CD4-positive, CD25-positive, alpha-beta regulatory T cell (primary cell): ENCODE measurements around the gene PCP4. TPM values are rescaled to one million over a fixed set of nuclear protein-coding genes. Genes with fewer than 3 reads are reported as not detected.

ENCODE experiments used
- ATAC-seq, 2 donors: fragments of 150-1000 bp; cut with Tn5 transposase; one replicate each; pipeline ENCODE4 v1.10.0; 2021; ENCODE audit warnings: low read depth in 2 of 2, moderate number of reproducible peaks in 2 of 2, moderate library complexity in 1 of 2
- DNase-seq, 3 donors: peaks; one replicate each; pipeline versions ENCODE4 v3.0.0 to v3.0.0-alpha.2; 2012 to 2022; ENCODE audit warnings: mixed read lengths in 1 of 3
- H3K27ac ChIP-seq: one replicate; pipeline ENCODE4 v1.7.0; 2013; ENCODE audit warnings: mild to moderate bottlenecking, low read length; ENCODE audit not compliant: insufficient read depth, poor library complexity, severe bottlenecking
- H3K27me3 ChIP-seq: one replicate; pipeline ENCODE4 v1.7.0; 2013; ENCODE audit warnings: low read length; ENCODE audit not compliant: control insufficient read depth, insufficient read depth
- H3K36me3 ChIP-seq: one replicate; pipeline ENCODE4 v1.7.0; 2013; ENCODE audit warnings: mild to moderate bottlenecking, low read length, moderate library complexity; ENCODE audit not compliant: control insufficient read depth, insufficient read depth
- H3K4me1 ChIP-seq: 2 replicates; pipeline ENCODE4 v1.7.0; 2013; ENCODE audit warnings: mild to moderate bottlenecking, low read length; ENCODE audit not compliant: insufficient read depth, control insufficient read depth, poor library complexity, severe bottlenecking
- H3K4me3 ChIP-seq: one replicate; pipeline ENCODE4 v1.7.0; 2013; ENCODE audit warnings: low read depth, mild to moderate bottlenecking, low read length, moderate library complexity
- H3K9me3 ChIP-seq, 2 experiments: 1 replicate in 1 of 2; 2 replicates in 1 of 2; pipeline ENCODE4 v1.7.0; 2013; ENCODE audit warnings: low read length in 2 of 2, mild to moderate bottlenecking in 1 of 2, moderate library complexity in 1 of 2; ENCODE audit not compliant: control insufficient read depth in 2 of 2
- H3K27ac Mint-ChIP-seq, 3 donors: one replicate each; pipeline ENCODE4 v1.8.0; 2020 to 2022; ENCODE audit warnings: mild to moderate bottlenecking in 3 of 3, mixed read lengths in 3 of 3, moderate library complexity in 2 of 3
- H3K27me3 Mint-ChIP-seq: one replicate; pipeline ENCODE4 v1.8.0; 2022; ENCODE audit warnings: mild to moderate bottlenecking, mixed read lengths
- H3K36me3 Mint-ChIP-seq: one replicate; pipeline ENCODE4 v1.8.0; 2020; ENCODE audit warnings: mixed read lengths
- H3K4me1 Mint-ChIP-seq, 4 donors: one replicate each; pipeline ENCODE4 v1.8.0; 2020 to 2022; ENCODE audit warnings: mixed read lengths in 4 of 4, mild to moderate bottlenecking in 1 of 4
- H3K4me3 Mint-ChIP-seq, 4 donors: one replicate each; pipeline ENCODE4 v1.8.0; 2020 to 2022; ENCODE audit warnings: mild to moderate bottlenecking in 4 of 4, mixed read lengths in 4 of 4, moderate library complexity in 3 of 4
- H3K9me3 Mint-ChIP-seq, 7 donors: one replicate each; pipeline ENCODE4 v1.8.0; 2020 to 2022; ENCODE audit warnings: mixed read lengths in 7 of 7, mild to moderate bottlenecking in 3 of 7, moderate library complexity in 2 of 7
- polyA plus RNA-seq, 4 donors: library from polyadenylated mRNA; unstranded; fragments of 300-500 nt; fragmentation: Illumina TruSeq; gene quantifications; one replicate each; pipeline ENCODE4 v1.2.3, GENCODE V29; 2021
- total RNA-seq: library from RNA; stranded (reverse); gene quantifications from one replicate; pipeline ENCODE4 v1.2.3, GENCODE V29; 2022

Gene PCP4
- total and polyA plus RNA-seq, 5 donors from 2014 or later, result not detected

DNA sequence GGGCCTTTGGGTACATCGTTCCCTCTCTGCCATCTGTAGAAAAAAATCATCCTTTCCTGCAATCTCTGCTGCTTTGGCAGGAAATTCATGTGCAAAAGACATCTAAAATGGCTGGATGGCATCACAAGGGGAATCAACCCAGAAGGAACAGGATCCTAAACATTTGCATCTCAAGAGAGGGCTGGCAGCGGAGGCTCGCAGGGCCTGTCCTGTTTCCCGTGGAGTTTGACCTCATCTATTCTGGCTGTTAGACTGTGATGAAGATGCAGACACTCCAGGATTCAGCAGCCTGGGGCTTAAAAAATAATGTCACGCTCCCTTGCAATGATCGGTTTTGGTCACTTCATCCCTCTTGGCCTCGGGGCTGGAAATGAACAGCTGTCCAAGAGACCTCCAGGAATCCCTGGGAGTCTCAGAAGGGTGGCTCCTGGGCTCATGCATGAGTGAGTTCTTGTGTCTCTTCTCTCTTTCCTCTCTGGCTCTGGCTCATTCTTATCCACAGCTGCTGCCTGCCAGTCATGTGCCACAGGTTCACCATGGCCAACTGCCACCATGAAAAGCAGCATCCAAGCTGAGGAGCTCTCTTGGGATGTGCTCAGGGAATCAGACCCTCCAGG lies 16.1 kb upstream of the PCP4 start:
- DNase-seq (no peak), ATAC-seq (no peak)
- Histone ChIP-seq H3K27me3 (no peaks in the 10 kb centered on the region), H3K4me1 (no peaks in the 10 kb centered on the region), H3K27ac (no peak overlapping the region), H3K36me3 (no peaks in the 10 kb centered on the region), H3K4me3 (no peak overlapping the region), H3K9me3 (no peaks in the 10 kb centered on the region)
- H3K36me3 Mint-ChIP-seq, result no peaks in the 10 kb centered on the region
- no peaks in the 10 kb centered on the region for H3K4me1 Mint-ChIP-seq
- H3K9me3 Mint-ChIP-seq, result peaks cover 0 to 6% (median 1%) of the 10 kb centered on the region in 7 donors
- no peak overlapping the region for H3K27ac Mint-ChIP-seq
- no peak overlapping the region for H3K4me3 Mint-ChIP-seq
- H3K27me3 Mint-ChIP-seq, result no peaks in the 10 kb centered on the region

- H3K36me3 ChIP-seq, result no peaks in the 10 kb centered on the region
These were observed 15.1 kb upstream of the PCP4 start for GRCh38 chr21:39852021-39852721.

GRCh38 chr21:39852726-39853500 lies 14.3 kb upstream of the PCP4 start:
- Histone ChIP-seq H3K4me3 (no peak overlapping the region), H3K27ac (no peak overlapping the region), H3K36me3 (no peaks in the 10 kb centered on the region), H3K4me1 (no peaks in the 10 kb centered on the region), H3K9me3 (no peaks in the 10 kb centered on the region), H3K27me3 (no peaks in the 10 kb centered on the region)
- no peak for DNase-seq
- Mint-ChIP-seq H3K4me1 (no peaks in the 10 kb centered on the region), H3K27me3 (no peaks in the 10 kb centered on the region), H3K27ac (no peak overlapping the region), H3K9me3 (peaks cover 0 to 6% (median 1%) of the 10 kb centered on the region in 7 donors), H3K36me3 (no peaks in the 10 kb centered on the region), H3K4me3 (no peak overlapping the region)
- no peak for ATAC-seq

More at GRCh38 chr21:39852021-39852721, 15.1 kb upstream of the PCP4 start:
- Histone ChIP-seq H3K27me3 (no peaks in the 10 kb centered on the region), H3K4me3 (no peak overlapping the region), H3K4me1 (no peaks in the 10 kb centered on the region), H3K9me3 (no peaks in the 10 kb centered on the region), H3K27ac (no peak overlapping the region)
- peaks cover 0 to 6% (median 1%) of the 10 kb centered on the region in 7 donors for H3K9me3 Mint-ChIP-seq
- no peaks in the 10 kb centered on the region for H3K27me3 Mint-ChIP-seq
- H3K4me3 Mint-ChIP-seq, result no peak overlapping the region
- no peak for ATAC-seq
- no peaks in the 10 kb centered on the region for H3K36me3 Mint-ChIP-seq
- DNase-seq, result no peak
- H3K4me1 Mint-ChIP-seq, result no peaks in the 10 kb centered on the region
- H3K27ac Mint-ChIP-seq, result no peak overlapping the region

DNA sequence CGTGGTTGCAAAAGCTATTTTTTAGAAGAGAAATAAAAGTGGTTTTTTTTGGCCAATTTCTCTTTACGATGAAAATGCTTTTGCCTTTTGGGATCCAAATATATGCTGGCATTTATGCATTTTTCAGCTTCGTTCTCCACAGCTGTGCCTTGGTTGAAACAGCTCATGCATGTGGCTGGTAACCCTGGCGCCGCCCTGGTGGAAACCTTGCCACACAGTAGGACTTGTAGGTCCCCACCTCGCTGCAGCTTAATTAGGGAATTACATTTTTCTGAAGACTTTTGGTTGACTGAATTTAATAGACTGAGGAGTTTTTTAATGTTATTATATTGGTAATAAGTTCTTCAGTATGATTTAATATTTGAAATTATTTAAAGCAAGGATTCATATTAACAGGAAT lies 12.7 kb upstream of the PCP4 start:
- H3K9me3 Mint-ChIP-seq, result peaks cover 0 to 6% (median 3%) of the 10 kb centered on the region in 7 donors
- Histone ChIP-seq H3K4me1 (no peaks in the 10 kb centered on the region), H3K4me3 (no peak overlapping the region), H3K9me3 (no peaks in the 10 kb centered on the region), H3K36me3 (no peaks in the 10 kb centered on the region), H3K27me3 (no peaks in the 10 kb centered on the region), H3K27ac (no peak overlapping the region)
- H3K27me3 Mint-ChIP-seq, result no peaks in the 10 kb centered on the region
- no peaks in the 10 kb centered on the region for H3K36me3 Mint-ChIP-seq
- no peaks in the 10 kb centered on the region for H3K4me1 Mint-ChIP-seq
- DNase-seq (no peak), ATAC-seq (no peak)
- H3K4me3 Mint-ChIP-seq, result no peak overlapping the region
- H3K27ac Mint-ChIP-seq, result no peak overlapping the region

DNA sequence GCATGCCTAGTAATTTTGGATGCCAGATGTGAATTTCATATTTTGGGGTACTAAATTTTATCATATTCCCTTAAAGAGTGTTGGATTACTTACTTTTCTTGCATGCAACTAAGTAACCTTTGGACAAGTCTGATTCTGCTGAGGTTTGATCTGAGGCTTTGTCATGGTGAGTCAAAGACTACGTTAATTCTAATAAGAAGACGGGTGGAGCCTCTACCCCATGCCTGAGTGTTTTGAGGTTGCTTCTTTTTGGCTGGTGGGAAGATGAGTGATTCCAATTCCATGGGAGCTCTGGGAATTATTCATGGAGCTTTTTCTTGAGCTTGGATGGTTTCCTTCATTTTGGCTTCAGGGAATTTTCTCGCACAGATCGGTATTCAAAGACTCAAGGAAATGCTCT lies 11.6 kb upstream of the PCP4 start:
- H3K36me3 ChIP-seq, result no peaks in the 10 kb centered on the region
- H3K9me3 ChIP-seq, result no peaks in the 10 kb centered on the region
- Mint-ChIP-seq H3K36me3 (no peaks in the 10 kb centered on the region), H3K27me3 (no peaks in the 10 kb centered on the region), H3K27ac (no peak overlapping the region), H3K9me3 (peaks cover 0 to 8% (median 3%) of the 10 kb centered on the region in 7 donors), H3K4me1 (no peaks in the 10 kb centered on the region), H3K4me3 (no peak overlapping the region)
- no peaks in the 10 kb centered on the region for H3K27me3 ChIP-seq
- H3K4me1 ChIP-seq, result no peaks in the 10 kb centered on the region
- no peak overlapping the region for H3K4me3 ChIP-seq
- H3K27ac ChIP-seq, result no peak overlapping the region
- DNase-seq (no peak), ATAC-seq (no peak)

- no peaks in the 10 kb centered on the region for H3K36me3 Mint-ChIP-seq
- H3K36me3 ChIP-seq, result no peaks in the 10 kb centered on the region
- DNase-seq, result no peak
- no peak for ATAC-seq
- no peak overlapping the region for H3K4me3 Mint-ChIP-seq
- H3K9me3 Mint-ChIP-seq, result peaks cover 0 to 8% (median 2%) of the 10 kb centered on the region in 7 donors
- no peaks in the 10 kb centered on the region for H3K27me3 ChIP-seq
- no peak overlapping the region for H3K27ac Mint-ChIP-seq
- no peaks in the 10 kb centered on the region for H3K4me1 Mint-ChIP-seq
- no peaks in the 10 kb centered on the region for H3K4me1 ChIP-seq
- H3K27me3 Mint-ChIP-seq, result no peaks in the 10 kb centered on the region
- no peak overlapping the region for H3K27ac ChIP-seq
- H3K4me3 ChIP-seq, result no peak overlapping the region
- H3K9me3 ChIP-seq, result no peaks in the 10 kb centered on the region
These were observed 6.6 kb upstream of the PCP4 start for GRCh38 chr21:39860600-39860999.

GRCh38 chr21:39863111-39863510 lies 4.1 kb upstream of the PCP4 start:
- ATAC-seq (no peak), DNase-seq (no peak)
- Mint-ChIP-seq H3K27ac (no peak overlapping the region), H3K4me1 (no peaks in the 10 kb centered on the region), H3K4me3 (no peak overlapping the region), H3K27me3 (no peaks in the 10 kb centered on the region), H3K36me3 (no peaks in the 10 kb centered on the region), H3K9me3 (peaks cover 0 to 7% (median 2%) of the 10 kb centered on the region in 7 donors)
- no peaks in the 10 kb centered on the region for H3K9me3 ChIP-seq
- no peaks in the 10 kb centered on the region for H3K27me3 ChIP-seq
- no peaks in the 10 kb centered on the region for H3K36me3 ChIP-seq
- no peak overlapping the region for H3K4me3 ChIP-seq
- no peaks in the 10 kb centered on the region for H3K4me1 ChIP-seq
- no peak overlapping the region for H3K27ac ChIP-seq
